ENCODE data around the gene RDM1.

The RDM1 gene

GRCh38 chr17:35932586-35932985 lies 2.0 kb upstream of the RDM1 start:
- no peak for DNase-seq (ENCODE audit: low read depth)

DNA sequence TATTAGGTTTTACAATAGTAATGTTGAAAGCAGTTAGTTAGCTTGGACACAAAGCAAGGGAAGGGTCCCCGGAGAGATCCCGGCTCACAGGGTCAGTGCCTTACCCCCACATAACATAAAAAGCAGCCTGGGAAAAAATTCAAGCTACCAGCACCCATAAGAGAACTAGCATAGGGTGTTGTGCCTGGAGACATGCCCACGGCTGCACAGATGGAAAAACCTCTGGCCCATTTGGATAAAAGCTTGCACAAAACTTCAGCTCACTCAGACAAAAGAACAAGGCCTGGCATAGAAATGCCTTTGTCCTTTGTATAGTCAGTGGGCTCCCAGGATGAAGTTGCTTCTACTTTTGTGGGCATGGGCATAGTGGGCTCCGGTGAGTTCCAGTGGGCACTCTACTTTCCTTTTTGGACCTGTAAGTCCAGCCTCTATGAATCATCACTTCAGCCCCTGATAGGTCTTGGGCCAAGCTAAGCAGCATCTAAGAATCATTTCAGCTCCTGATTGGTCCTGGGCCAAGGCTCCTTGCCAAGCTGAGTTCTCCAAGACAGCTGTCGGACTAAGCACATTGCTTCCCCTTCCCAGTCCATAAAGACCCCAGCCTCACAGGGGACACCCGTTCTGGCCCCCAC lies 1.3 kb upstream of the RDM1 start:
- DNase-seq (ENCODE audit: low read depth): no peak

GRCh38 chr17:35927714-35928113 lies 2.9 kb downstream of the RDM1 start:
- DNase-seq (ENCODE audit: low read depth): no peak

GRCh38 chr17:35923609-35924114 lies 6.9 kb downstream of the RDM1 start:
- DNase-seq (ENCODE audit: low read depth): no peak

DNA sequence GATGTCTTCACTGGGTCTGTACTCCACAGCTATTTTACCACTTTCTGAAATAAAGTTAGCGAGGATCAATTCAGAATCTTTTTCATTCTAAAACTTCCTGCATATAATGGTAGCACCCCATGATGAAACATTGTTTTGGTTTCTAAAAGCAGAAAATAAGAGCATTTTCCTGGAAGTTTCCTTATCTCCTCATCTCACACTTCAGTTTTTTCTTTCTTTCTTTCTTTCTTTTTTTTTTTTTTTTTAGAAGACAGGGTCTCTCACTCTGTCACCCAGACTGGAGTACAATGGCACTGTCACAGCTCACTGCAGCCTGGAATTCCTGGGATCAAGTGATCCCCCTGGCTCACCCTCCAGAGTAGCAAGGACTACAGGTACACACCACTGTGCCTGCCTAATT lies 10.3 kb downstream of the RDM1 start:
- DNase-seq (ENCODE audit: low read depth): no peak

DNA sequence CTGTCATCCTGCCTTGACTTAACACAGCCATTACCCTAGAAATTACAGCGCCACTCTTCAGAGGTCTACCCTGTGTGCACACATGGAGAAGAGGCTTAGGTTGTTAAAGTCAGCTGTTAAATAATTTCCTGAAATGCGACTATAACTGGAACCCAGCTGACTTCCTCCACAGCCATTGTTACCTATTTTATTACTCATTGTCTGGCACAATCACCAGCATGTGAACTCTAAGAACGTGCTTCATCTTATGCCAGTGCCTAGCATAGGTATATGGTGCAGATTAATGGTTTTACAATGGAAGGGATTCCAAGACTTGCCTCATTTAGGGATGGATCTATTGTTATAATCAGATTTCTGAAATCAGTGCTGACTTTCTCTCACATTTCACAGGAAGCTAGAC lies 11.9 kb downstream of the RDM1 start:
- no peak for DNase-seq (ENCODE audit: low read depth)

GRCh38 chr17:35917519-35918213 lies 12.9 kb downstream of the RDM1 start:
- no peak for DNase-seq (ENCODE audit: low read depth)

DNA sequence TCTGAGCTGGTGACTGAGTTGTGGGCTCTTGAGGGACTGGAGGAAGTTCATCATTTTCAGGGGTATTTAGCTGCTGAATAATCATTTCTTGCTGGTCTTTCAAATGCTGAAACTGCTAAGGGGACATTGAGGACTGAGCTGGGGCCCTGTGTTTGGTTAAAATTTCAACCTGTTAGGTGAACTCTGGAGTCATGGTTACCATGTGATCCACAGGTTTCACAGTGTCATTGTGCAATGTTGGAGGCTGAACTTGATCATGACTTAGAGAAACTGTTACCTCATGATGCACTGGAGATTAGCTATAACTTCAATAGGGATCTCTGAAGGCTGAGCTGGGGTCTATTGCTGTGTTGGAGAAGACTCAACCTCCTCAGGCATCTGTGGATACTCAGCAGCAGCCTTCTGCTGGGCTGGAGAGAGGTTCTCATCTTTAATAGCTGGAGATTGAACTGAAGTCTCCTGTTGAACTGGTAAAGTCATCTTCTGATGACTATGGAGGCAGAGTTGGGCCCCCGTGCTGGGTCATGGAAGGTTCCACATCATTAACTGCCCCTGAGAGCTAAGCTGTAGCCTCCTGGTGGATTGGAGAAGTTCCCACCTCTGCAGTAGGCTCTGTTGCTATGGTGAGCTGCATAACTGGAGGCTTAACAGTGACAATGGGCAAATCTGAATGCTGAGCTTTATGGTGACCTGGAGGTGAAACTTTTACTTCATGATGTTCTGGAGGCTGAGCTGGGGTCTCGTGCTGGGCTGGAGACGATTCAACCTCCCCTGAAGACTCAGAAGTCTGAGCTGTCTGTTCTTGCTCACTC lies 15.2 kb downstream of the RDM1 start:
- DNase-seq (ENCODE audit: low read depth): no peak

DNA sequence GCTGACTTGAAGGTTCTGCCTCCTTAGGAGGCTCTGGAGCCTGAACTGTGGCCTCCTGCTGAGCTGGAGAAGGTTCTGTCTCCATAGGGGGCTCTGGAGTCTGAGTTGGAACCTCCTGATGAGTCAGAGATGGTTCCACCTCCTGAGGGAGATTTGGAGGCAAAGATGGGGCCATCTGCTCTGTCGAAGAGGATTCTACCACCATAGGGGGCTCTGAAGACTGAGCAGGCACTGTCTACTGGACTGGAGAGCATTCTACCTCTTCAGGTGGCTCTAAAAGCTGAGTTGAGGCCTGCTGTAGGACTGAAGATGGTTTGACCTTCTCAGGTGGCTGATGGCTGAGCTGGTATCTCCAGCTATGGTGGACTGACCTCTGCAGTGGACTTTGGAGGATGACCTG lies 16.2 kb downstream of the RDM1 start:
- no peak for DNase-seq (ENCODE audit: low read depth)

- DNase-seq (ENCODE audit: low read depth): no peak
Observed at GRCh38 chr17:35913609-35914008, 17.0 kb downstream of the RDM1 start.

DNA sequence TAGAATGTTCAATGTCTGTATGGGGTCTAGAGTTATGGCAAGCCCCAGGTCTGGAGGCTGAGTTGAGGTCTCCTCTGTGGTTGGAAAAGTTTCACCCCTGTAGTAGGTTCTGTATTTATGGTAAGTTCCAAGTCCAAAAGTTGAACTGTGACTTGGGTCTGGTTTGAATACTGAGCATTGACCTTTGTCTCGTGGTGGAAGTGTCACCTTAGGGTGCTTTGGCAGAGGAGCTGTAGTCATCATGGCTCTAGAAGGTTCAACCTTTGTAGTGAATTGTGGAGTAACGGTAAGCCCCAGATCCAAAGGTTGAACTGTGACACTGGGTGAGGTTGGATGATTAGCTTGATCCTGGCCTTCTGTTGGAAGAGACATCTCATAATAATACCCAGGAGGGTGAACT lies 17.6 kb downstream of the RDM1 start:
- no peak for DNase-seq (ENCODE audit: low read depth)

DNA sequence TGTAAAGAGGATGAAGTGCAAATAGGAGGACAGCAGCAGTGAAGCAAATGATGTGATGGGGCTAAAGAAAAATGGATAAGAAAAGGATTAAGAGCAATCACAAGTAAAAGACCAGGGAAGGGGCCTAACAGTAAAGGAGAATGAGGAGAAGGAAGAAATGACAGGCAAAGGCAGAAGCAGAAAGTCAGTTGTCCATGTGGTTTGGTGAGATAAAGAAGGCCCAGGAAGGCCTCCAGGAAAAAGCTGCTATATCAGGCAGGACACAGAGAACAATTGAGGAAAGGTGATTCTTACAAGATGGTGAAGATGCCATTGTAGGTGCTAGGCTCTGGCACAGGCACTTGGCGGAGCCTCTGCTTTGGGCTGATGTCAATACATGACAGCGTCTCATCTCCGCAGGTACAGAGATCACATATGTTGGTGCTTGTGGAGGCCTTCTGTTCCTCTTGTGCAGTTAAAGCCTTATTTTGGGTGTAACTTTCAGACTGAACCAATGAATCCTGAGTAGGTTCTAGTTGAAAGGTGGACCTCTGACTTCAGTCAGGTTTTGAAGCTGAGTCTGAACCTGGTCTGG lies 18.1 kb downstream of the RDM1 start:
- no peak for DNase-seq (ENCODE audit: low read depth)

DNA sequence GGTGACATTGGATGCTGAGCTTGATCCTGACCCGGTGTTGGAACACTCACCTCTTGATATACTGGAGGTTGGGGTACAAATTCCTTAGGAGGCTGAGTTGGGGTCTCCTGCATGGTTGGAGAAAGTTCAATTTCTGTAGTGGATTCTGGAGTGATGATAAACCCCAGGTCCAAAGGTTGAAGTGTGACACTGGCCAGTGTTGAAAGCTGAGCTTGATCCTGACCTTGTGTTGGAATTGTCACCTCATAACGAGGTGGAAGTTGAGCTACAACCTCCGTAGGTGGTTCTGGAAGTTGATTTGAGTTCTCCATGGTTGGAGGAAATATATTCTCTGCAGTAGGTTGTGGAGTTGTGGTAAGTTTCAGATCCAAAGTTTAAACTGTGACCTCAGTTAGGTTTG lies 21.2 kb downstream of the RDM1 start:
- DNase-seq (ENCODE audit: low read depth): no peak

DNA sequence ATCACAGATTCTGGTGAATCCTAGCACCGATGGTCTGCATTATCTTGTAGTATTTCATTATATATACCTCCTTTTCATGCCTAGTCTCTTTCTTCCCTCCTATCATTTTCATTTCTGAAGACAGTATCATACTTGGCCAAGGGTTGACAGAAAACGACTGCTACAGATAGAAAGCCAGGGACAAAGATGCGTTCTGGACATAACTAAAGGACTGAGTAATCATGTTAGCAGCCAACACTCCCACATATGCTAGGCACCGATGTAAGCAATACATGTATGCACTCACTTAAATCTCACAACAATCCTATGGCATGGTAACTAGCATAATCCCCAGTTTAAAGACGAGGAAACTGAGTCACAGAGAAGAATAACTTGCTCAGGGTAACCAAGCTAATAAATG lies 22.9 kb downstream of the RDM1 start:
- DNase-seq (ENCODE audit: low read depth): no peak

DNA sequence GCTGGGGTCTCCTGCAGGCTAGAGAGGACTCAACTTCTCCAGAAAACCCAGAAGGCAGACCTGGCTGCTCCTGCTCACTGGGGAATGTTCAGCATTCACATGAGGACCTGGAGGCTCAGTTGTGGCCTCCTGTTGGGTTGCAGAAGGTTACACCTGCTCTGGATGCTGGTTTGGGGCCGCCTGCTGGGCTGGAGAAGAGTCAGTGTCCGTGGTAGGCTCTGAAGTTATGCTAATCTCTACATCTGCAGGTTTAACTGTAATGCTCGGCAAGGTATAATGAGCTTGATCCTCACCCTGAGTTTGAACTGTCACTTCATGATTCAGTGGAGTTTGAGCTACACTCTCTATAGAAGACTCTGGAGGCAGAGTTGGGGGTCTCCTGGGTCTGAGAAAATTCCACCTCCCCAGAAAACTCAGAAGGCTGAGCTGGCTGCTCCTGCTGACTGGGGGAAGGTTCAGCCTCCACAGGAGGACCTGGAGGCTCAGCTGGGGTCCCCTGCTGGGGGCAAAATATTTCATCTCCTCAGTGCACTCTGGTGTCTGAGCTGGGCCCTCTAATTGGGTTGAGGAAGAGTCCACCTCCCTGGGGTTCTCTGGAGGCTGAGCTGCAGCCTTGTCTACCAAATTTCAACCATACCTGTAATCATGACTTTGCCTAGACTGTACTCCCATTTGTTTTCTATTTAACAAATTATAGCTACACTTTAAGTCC lies 23.5 kb downstream of the RDM1 start:
- no peak for DNase-seq (ENCODE audit: low read depth)

- DNase-seq (ENCODE audit: low read depth): no peak
Observed at GRCh38 chr17:35906191-35906925, 24.2 kb downstream of the RDM1 start.

- no peak for DNase-seq (ENCODE audit: low read depth)
Observed at GRCh38 chr17:35903451-35903850, 27.1 kb downstream of the RDM1 start.

- DNase-seq (ENCODE audit: low read depth): no peak
Observed at GRCh38 chr17:35901631-35902175, 28.9 kb downstream of the RDM1 start.

DNA sequence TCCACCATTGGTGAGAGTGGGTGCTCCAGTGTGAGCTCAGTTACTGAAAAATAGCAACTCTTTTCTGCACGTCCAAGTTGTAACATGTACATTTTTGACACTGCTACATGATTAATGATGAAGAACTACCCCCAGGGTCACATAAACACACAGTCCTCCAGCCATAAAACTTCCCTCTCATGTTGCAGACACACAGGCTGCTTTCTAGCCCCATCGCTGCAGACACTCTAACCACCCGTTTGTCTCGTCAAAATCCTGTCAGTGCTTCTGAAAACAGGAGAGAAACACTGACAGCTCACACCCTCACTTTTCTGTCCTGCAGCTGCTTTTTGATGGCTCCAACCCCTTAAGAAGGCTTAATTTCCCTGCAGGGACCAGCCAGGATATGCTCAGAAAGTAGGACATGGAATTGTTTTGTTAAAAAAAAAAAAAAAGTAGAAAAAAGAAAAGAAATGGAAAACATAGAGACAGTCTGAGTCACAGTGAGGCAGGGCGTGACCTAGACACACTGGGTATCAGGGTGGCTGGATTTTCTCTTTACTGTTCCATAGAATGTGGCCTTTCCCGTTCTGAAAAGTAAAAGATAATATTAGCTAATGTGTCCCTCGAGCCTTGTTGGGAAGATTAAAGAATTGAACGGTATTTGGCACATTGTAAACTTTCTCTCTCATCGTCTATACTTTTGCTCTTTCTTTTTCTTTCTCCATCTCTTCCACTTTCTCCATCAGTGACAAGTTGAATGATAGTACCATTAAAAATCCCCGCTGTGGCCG lies 29.7 kb downstream of the RDM1 start:
- no peak for DNase-seq (ENCODE audit: low read depth)

DNA sequence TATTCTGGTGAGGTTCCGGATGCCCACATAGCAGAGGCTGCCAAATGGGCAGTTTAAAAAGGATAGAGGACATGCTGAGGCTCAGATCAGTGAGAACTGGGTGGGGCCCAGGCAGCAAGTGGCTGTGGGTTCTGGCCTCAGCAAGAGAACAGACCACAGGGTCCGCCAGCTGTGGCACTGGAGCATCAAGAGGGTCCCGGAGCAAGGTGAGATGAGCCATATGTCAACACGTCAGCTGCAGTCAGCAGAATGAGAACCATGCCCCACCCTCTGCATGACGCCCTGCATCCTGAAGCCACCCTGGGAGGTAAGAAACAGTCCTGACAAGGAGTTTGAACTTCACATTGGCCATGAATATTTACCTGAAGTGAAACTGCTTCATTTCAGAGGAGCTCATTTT lies 30.3 kb downstream of the RDM1 start:
- no peak for DNase-seq (ENCODE audit: low read depth)
